Kasumi-1 (cell line): Measurements from ENCODE around the gene H1-8.
A peak's percentile ranks its signal among the peaks of the same experiment; 100 is the strongest.
"Not testable (repeated sequence)": the region's sequence is repeated elsewhere in the genome, so short reads cannot be mapped to it uniquely, and the experiment has no call there.

Experiments used
- DNase-seq, 2 experiments: peaks; one replicate each; lab custom pipeline; 2025; lab: John Stamatoyannopoulos, UW

Gene H1-8

DNA sequence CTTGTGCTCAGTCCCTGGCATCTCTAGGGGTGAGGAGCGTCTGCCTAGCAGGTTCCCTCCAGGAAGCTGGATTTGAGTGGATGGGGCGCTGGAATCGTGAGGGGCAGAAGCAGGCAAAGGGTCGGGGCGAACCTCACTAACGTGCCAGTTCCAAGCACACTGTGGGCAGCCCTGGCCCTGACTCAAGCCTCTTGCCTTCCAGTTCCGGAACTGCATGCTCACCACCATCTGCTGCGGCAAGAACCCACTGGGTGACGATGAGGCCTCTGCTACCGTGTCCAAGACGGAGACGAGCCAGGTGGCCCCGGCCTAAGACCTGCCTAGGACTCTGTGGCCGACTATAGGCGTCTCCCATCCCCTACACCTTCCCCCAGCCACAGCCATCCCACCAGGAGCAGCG lies 9.6 kb upstream of the H1-8 start:
- no peak for DNase-seq

DNA sequence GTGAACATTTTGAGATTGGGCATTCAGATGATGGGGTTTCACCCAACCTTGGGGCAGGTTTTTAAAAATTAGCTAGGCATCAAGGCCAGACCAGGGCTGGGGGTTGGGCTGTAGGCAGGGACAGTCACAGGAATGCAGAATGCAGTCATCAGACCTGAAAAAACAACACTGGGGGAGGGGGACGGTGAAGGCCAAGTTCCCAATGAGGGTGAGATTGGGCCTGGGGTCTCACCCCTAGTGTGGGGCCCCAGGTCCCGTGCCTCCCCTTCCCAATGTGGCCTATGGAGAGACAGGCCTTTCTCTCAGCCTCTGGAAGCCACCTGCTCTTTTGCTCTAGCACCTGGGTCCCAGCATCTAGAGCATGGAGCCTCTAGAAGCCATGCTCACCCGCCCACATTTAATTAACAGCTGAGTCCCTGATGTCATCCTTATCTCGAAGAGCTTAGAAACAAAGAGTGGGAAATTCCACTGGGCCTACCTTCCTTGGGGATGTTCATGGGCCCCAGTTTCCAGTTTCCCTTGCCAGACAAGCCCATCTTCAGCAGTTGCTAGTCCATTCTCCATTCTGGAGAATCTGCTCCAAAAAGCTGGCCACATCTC lies 8.4 kb upstream of the H1-8 start:
- no peak for DNase-seq

GRCh38 chr3:129535075-129535474 lies 7.9 kb upstream of the H1-8 start:
- no peak for DNase-seq

GRCh38 chr3:129536374-129536667 lies 6.7 kb upstream of the H1-8 start:
- no peak for DNase-seq

DNA sequence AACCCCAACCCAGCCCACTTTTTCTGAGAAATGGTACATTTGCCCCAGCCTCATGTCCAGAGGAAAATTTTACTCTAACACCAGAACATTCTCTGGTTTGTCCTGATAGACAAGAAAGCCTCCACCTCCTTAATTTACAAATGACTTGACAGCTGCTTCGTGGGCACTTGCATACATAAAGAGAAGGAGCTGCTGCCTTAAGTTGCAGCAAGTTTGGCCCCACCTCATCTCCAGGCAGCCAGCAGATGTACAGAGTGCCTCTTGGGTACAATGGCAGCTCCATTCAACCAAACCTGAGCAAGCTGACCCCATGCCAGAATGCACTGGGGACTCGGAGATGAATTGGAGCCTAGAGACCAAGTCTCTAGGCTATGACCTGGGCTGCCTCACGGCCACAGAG lies 6.2 kb upstream of the H1-8 start:
- DNase-seq, result no peak

- no peak for DNase-seq
Measured at GRCh38 chr3:129539206-129539605, 3.8 kb upstream of the H1-8 start.

- no peak for DNase-seq
Measured at GRCh38 chr3:129540776-129541516, 2.0 kb upstream of the H1-8 start.

DNA sequence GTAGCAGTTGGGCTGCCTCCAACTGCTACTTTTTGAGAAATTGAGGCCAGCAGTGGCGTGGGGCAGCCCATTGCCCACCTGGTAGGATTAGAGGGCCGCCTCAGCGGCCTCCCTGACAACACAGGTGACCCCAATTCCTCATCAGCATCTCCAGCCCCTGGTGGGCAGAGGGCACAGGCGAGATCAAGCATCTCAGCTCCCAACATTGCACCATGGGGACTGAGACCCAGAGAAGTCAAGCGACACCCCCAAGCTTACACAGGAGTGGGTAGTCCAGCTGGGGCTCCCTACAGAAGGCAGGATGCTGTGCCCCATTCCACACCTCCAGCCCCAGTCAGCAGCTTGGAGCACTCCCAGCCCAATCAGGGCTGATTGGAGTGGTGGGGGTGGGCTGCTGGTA lies 228 bp upstream of the H1-8 start:
- no peak for DNase-seq

GRCh38 chr3:129543999-129544398 lies 1.0 kb downstream of the H1-8 start:
- DNase-seq, result no peak

DNA sequence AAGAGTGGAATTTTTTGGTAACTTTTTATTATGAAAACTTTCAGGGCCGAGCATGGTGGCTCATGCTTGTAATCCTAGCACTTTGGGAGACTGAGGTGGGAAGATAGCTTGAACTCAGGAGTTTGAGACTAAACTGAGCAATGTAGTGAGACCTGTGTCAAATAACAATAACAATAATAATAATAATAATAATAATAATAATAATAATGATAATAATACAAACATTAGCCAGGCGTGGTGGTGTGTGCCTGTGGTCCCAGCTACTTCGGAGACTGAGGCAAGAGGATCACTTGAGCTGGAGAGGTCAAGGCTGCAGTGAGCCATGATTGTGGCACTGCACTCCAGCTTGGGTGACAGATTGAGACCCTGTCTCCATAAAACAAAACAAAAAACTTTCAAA lies 3.0 kb downstream of the H1-8 start:
- not testable (repeated sequence) for DNase-seq

DNA sequence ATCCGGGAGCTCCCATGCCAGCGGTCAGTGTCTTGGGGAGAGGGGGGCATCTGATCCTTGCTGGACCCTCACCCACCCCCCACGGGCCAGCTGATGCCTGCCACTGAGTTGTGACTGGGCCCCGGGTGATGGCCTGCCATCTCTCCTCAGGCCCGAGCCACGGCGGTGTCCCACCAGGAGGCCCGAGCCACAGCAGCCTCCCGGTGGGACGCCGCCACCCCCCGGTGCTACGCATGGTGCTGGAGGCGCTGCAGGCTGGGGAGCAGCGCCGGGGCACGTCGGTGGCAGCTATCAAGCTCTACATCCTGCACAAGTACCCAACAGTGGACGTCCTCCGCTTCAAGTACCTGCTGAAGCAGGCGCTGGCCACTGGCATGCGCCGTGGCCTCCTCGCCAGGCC lies 4.3 kb downstream of the H1-8 start:
- DNase-seq, result no peak

DNA sequence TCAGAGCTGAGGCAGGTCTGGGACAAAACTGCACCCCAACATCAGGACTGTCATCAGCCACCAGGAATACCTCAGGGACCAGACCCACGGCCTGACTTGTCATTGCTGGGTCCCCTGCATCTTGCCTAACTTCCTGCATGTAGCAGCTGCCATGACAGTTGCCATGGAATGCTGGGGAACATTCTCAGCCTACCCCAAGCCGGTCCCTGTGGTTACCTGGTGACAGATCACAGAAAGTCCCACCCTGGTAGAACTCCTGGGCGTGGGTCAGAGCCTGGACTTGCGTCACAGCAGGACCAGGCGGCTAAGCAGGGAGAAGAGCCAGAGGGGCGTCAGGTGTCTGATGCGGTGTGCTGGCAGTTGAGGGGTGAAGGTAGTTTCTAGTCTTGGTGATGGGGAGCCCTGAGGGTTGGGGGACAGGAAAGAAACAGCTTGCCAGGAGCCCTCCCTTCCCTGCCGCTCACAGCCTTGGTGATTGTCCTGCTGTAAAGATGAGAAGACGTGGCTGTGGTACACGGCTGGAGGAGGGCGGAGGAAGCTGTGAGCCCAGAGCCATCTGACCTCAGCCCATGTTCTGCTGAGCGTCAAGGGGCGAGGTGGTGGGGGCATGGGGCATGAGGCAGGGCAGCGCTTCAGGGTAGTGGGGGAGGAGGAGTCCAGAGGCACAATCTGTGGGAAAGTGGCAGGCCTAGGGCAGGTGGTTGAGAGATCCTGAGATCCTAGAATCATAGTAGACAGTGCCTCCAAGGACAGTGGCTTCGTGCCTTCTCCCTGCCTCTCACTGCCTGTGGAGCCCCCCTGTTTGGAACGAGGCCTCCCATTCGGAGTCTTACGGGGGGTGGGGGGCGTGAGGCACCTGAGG lies 5.4 kb downstream of the H1-8 start:
- no peak for DNase-seq

DNA sequence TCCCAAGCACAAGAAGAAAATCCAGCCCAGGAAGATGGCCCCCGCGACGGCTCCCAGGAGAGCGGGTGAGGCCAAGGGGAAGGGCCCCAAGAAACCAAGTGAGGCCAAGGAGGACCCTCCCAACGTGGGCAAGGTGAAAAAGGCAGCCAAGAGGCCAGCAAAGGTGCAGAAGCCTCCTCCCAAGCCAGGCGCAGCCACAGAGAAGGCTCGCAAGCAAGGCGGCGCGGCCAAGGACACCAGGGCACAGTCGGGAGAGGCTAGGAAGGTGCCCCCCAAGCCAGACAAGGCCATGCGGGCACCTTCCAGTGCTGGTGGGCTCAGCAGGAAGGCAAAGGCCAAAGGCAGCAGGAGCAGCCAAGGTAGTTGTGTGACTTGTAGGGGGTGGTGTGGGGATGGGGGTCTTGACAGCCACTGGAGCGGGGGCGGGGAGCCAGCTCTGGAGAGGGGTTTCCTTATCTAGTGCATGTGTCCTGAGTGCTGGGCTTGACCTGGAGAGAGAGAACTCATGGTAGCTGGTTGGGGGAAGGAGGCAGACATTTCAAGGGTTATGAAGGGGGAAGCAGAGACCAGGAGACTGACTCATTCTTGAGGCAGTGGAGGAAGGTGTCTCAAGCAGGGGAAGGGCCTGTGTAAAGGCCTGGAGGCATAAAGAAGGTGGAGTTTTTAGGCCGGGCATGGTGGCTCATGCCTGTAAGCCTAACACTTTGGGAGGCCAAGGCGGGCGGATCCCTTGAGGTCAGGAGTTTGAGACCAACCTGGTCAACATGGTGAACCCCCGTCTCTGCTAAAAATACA lies 6.2 kb downstream of the H1-8 start:
- DNase-seq, result peak; percentile 34 to 41

DNA sequence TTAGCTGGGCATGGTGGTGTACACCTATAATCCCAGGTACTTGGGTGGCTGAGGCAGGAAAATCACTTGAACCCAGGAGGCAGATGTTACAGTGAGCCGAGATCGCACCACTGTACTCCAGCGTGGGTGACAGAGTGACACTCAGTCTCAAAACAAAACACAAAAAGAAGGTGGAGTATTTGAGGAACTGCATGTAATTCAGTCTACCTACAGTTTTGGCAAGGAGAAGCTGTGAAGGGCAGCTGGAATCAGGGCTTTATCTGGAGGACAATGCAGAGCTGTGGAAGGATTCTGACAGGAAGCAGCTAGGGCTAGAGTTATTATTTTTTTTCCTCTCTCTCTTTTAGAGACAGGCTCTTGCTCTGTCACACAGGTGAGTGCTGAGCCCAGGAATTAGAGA lies 6.8 kb downstream of the H1-8 start:
- DNase-seq, result peak in 1 of 2 experiments; percentile 24

GRCh38 chr3:129552287-129553050 lies 9.5 kb downstream of the H1-8 start:
- no peak for DNase-seq

DNA sequence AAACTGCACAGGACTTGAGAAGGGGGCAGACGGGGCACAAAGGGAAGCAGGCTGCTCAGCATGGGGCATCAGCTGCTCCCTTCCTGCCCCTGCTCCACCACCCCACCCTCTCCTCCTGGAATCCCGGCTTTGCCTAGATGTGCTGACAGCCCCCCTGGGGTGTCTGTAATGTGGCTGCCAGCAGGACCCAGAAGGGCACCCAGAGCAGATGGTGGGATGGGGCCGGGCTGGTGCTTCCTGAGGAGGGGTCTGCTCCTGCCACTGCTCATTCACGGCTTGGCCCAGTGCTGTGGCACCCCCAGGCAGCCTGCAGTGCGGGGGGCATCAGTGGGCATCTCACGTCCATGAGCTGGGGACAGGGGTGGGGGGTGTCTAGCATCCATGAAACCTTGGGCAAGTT lies 10.2 kb downstream of the H1-8 start:
- DNase-seq, result no peak

GRCh38 chr3:129553719-129554118 lies 10.7 kb downstream of the H1-8 start:
- DNase-seq, result no peak

- no peak for DNase-seq
Measured at GRCh38 chr3:129554356-129555152, 11.6 kb downstream of the H1-8 start.

DNA sequence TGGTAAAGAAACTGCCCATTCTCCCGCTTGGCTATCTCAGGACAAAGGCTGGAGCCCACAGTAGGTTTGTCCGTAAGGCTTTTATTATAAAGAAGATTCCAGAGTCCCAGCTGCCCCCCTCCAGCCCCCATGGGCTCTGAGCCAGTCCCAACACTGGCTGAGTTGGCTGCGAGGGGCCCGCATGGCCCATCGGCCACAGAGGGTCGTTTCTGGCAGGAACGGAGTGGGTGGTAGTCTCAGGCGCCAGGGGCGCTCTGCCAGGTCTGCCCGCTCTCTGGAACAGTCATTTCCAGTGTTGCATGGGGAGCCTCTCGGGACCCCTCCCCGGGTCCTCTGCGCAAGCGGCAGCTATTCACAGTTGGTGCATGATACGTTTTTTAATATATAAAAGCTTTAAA lies 12.2 kb downstream of the H1-8 start:
- DNase-seq, result no peak

DNA sequence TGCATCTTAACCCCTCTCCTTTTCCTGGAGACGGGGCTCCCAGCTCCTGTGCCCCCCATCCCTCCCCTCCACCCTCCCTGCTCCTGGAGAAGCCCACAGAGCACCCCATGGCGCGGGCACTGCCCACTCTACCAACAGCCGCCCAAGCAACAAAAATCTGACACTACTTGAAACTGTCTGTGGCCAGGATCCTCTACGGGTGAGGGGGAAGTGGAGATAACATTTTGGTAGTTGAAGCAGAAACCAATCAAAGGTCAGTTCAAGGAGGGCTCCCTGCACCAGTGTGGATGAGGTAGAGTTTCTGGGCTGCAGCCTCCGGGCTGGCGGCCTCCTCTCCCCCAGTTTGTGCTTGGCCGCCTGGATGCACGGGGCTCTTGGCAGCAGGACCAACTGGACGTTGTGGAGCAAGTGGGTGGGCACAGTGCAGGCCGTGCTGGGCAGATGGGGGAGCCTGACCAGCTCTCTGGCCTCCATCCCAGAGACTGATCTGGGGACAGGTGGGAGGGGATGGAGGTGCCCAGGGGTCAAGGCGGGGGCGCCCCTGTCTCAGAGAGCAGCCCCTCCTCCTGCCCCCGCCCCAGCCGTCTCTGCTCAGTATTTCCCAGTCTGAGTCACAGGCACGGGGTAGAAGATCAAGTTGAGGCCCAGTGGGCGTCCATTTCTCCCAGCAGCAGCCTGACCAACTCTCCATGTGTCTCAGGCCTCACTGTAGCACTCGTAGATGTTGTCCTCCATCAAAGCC lies 12.8 kb downstream of the H1-8 start:
- no peak for DNase-seq
